PC-3 (cell line): ENCODE results near the gene SEMA3A. TPM values are rescaled to one million over a fixed set of nuclear protein-coding genes. Genes with fewer than 3 reads are reported as not detected.

Source experiments
- ATAC-seq: fragments of 200-7000 bp; cut with Tn5 transposase; 2 replicates; pipeline ENCODE4 v1.9.1; 2020; ENCODE audit warnings: mild to moderate bottlenecking, moderate library complexity
- BruUV-seq: library from RNA; stranded (reverse); fragments of 400-500 nt; replicated peaks from 2 replicates; lab custom pipeline; 2021; lab: Mats Ljungman, UMichigan
- CTCF ChIA-PET: fragments of 300-600 bp; sonication (Branson Sonifier 250); formaldehyde crosslinking; loops from one replicate; lab custom pipeline; 2022; ENCODE audit warnings: antibody characterized with exemption; lab: Charles Lee
- POLR2A ChIA-PET: fragments of 300-600 bp; sonication (Branson Sonifier 250); formaldehyde crosslinking; loops from one replicate; lab custom pipeline; 2022; ENCODE audit warnings: antibody characterized with exemption; ENCODE audit not compliant: unreplicated experiment; lab: Charles Lee
- DNase-seq: peaks from one replicate; pipeline ENCODE4 v3.0.0-alpha.2; 2015
- H2AFZ ChIP-seq: fragments of 300-600 bp; sonication (generic); 2 replicates; pipeline ENCODE4 v1.6.0; 2016; ENCODE audit warnings: antibody characterized with exemption, low read length
- H3F3A ChIP-seq: fragments of 300-600 bp; sonication (generic); one replicate; pipeline ENCODE4 v1.6.0; 2017; ENCODE audit warnings: antibody characterized with exemption, low read length, control low read depth, mild to moderate bottlenecking; ENCODE audit not compliant: unreplicated experiment
- H3K27ac ChIP-seq: fragments of 300-600 bp; sonication (generic); 2 replicates; pipeline ENCODE4 v1.5.1; 2016; ENCODE audit warnings: mild to moderate bottlenecking, low read length
- H3K27me3 ChIP-seq: fragments of 300-600 bp; sonication (generic); 2 replicates; pipeline ENCODE4 v1.6.1; 2016; ENCODE audit warnings: low read length, mixed read lengths
- H3K36me3 ChIP-seq: fragments of 300-600 bp; sonication (generic); 2 replicates; pipeline ENCODE4 v1.6.1; 2016; ENCODE audit warnings: low read depth, mixed run types, low read length, mixed read lengths
- H3K4me1 ChIP-seq: fragments of 300-600 bp; sonication (generic); 2 replicates; pipeline ENCODE4 v1.5.1; 2016; ENCODE audit warnings: low read length; ENCODE audit not compliant: insufficient read depth
- H3K4me2 ChIP-seq: fragments of 300-600 bp; sonication (generic); 2 replicates; pipeline ENCODE4 v1.6.0; 2016; ENCODE audit warnings: low read length
- H3K4me3 ChIP-seq: fragments of 300-600 bp; sonication (generic); 2 replicates; pipeline ENCODE4 v1.5.1; 2016; ENCODE audit warnings: mild to moderate bottlenecking, low read length, mixed read lengths
- H3K79me2 ChIP-seq: fragments of 300-600 bp; sonication (generic); 2 replicates; pipeline ENCODE4 v1.6.1; 2017; ENCODE audit warnings: low read length, mixed read lengths
- H3K9ac ChIP-seq: fragments of 300-600 bp; sonication (generic); 2 replicates; pipeline ENCODE4 v1.6.0; 2016; ENCODE audit warnings: mild to moderate bottlenecking, low read length
- H3K9me2 ChIP-seq: fragments of 300-600 bp; sonication (generic); replicated peaks from 2 replicates; pipeline ENCODE4 v1.6.1; 2016; ENCODE audit warnings: mixed run types, low read length, mixed read lengths
- H3K9me3 ChIP-seq: fragments of 300-600 bp; sonication (generic); 2 replicates; pipeline ENCODE4 v1.6.1; 2016; ENCODE audit warnings: low read length, mixed read lengths
- H4K20me1 ChIP-seq: fragments of 300-600 bp; sonication (generic); 2 replicates; pipeline ENCODE4 v1.6.1; 2016; ENCODE audit warnings: low read length, mixed read lengths
- EZH2 ChIP-seq: fragments of 300-600 bp; sonication (generic); IDR thresholded peaks from one replicate; pipeline ENCODE4 v1.6.1; 2017; ENCODE audit warnings: antibody characterized with exemption, mild to moderate bottlenecking, low read length; ENCODE audit not compliant: unreplicated experiment
- EZH2phosphoT487 ChIP-seq: fragments of 300-600 bp; sonication (generic); IDR thresholded peaks from 2 replicates; pipeline ENCODE4 v1.6.1; 2018; ENCODE audit warnings: mild to moderate bottlenecking, antibody characterized with exemption, low read length, borderline replicate concordance
- intact Hi-C: fragments of 100-400 bp; cut with micrococcal nuclease; formaldehyde crosslinking; loops from 2 replicates; pipeline ENCODE4 v1.9.0; 2023
- total RNA-seq: library from RNA; depleted of rRNA; stranded (reverse); fragments of >200 nt; gene quantifications from 2 replicates; pipeline ENCODE4 v1.2.3, GENCODE V29; 2014
- TF ChIP-seq, protein P1 (sequence below): fragments of 300-600 bp; sonication (generic); conservative IDR thresholded peaks from 2 replicates; pipeline ENCODE4 v1.5.1; 2017; ENCODE audit warnings: antibody characterized with exemption, low read depth, mild to moderate bottlenecking, low read length

The SEMA3A gene
- total RNA-seq, 1 experiment from 2014 or later = 16.9 TPM

DNA sequence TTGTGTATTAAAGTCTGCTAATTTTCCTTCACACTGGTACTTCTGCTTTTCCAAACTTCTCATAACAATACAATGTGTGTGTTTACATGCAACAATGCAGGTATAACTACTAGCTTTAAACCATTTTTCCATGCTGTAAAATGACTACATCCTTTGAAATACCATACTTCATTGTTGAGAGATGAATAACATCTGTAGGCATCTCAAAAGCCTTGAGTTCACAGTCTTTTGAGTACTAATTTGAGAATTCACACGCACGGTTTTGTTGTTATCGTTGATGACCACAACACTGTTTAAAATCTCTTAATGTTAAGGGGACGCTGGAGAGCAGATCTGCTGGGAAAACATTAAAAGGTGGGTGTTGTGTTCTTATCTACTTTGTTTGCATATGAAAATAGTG is 37.4 kb downstream of the SEMA3A start:
- H4K20me1 ChIP-seq = no peaks in the 10 kb centered on the region
- CTCF ChIA-PET = interaction anchor here (0.7 kb wide), 1 partner anchor 741 kb away, joined by 3 read pairs; no protein-coding TSS in a partner anchor
- no peaks in the 10 kb centered on the region for H3F3A ChIP-seq
- H2AFZ ChIP-seq = no peak overlapping the region
- peaks cover 14% of the 10 kb centered on the region for H3K79me2 ChIP-seq
- no peaks in the 10 kb centered on the region; the same call in 1 of the 2 replicates for H3K36me3 ChIP-seq
- H3K27me3 ChIP-seq = no peaks in the 10 kb centered on the region
- H3K4me2 ChIP-seq = no peak overlapping the region
- H3K4me3 ChIP-seq = no peak overlapping the region
- H3K27ac ChIP-seq = no peak overlapping the region
- H3K9ac ChIP-seq = no peak overlapping the region
- intact Hi-C loops = no loop called here
- no peak for DNase-seq
- peaks cover 8% of the 10 kb centered on the region for H3K4me1 ChIP-seq
- no peaks in the 10 kb centered on the region for H3K9me3 ChIP-seq
- POLR2A ChIA-PET = no interaction called here
- H3K9me2 ChIP-seq = no peaks in the 10 kb centered on the region
- no TSS peak for BruUV-seq
- no peak for ATAC-seq
- TF ChIP-seq, protein P1, sequence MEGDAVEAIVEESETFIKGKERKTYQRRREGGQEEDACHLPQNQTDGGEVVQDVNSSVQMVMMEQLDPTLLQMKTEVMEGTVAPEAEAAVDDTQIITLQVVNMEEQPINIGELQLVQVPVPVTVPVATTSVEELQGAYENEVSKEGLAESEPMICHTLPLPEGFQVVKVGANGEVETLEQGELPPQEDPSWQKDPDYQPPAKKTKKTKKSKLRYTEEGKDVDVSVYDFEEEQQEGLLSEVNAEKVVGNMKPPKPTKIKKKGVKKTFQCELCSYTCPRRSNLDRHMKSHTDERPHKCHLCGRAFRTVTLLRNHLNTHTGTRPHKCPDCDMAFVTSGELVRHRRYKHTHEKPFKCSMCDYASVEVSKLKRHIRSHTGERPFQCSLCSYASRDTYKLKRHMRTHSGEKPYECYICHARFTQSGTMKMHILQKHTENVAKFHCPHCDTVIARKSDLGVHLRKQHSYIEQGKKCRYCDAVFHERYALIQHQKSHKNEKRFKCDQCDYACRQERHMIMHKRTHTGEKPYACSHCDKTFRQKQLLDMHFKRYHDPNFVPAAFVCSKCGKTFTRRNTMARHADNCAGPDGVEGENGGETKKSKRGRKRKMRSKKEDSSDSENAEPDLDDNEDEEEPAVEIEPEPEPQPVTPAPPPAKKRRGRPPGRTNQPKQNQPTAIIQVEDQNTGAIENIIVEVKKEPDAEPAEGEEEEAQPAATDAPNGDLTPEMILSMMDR = no peak
- TF ChIP-seq EZH2phosphoT487 (no peak), EZH2 (no peak)

DNA sequence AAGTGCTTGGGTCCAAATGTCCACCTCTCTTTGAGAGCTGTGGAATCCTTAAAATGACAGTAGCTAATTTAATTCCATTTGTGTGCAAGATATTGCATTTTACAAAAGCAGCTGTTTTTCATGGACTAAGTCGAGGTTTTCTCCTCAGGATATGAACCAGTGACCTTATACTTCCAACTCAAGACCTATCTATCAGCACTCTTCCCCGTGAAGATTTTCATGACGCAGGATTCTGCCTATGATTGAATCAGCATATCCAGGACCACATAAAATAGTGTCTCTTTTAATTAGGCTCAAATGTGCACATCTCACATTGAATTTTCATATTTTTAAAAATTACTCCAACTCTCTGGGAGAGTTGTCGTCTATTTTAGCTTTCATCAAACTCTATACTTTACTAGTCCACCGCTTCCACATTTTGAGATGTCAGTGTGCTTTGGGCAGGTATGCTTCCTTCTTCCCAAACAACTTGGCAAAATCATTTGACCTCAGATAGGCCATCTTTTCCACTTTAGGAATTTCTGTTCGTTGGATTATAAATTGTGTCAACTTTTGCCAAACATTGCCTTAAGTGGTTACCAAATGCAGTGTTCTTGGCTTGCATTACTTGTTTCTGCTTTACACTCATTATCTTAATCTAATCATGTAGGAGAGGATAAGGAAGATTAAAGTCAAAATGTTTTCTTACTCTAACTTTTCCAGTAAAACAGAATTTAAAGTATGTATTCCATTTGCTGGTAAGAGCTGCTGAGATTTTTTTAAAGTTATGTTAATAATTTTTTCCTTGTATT is 39.4 kb downstream of the SEMA3A start:
- BruUV-seq = no TSS peak

More for the DNA sequence above, 39.4 kb downstream of the SEMA3A start:
- no peak overlapping the region for H3K27ac ChIP-seq
- H3K9me2 ChIP-seq = no peaks in the 10 kb centered on the region
- intact Hi-C loops = no loop called here
- no peak overlapping the region for H3K4me2 ChIP-seq
- H3K79me2 ChIP-seq = peaks cover 14% of the 10 kb centered on the region
- H3K27me3 ChIP-seq = no peaks in the 10 kb centered on the region
- no peak overlapping the region for H3K4me3 ChIP-seq
- TF ChIP-seq EZH2phosphoT487 (no peak), EZH2 (no peak)
- TF ChIP-seq, protein P1 = no peak
- no peaks in the 10 kb centered on the region for H3F3A ChIP-seq
- DNase-seq (no peak), ATAC-seq (no peak)
- ChIA-PET CTCF (no interaction called here), POLR2A (no interaction called here)
- H2AFZ ChIP-seq = no peak overlapping the region
- no peaks in the 10 kb centered on the region; the same call in 1 of the 2 replicates for H3K36me3 ChIP-seq
- H3K9ac ChIP-seq = no peak overlapping the region
- no peaks in the 10 kb centered on the region for H3K4me1 ChIP-seq
- no peaks in the 10 kb centered on the region for H3K9me3 ChIP-seq
- no peaks in the 10 kb centered on the region for H4K20me1 ChIP-seq
